Hepatocyte (in vitro differentiated cells): ENCODE data around the gene ATP8A1.

ENCODE experiments used
- CTCF ChIP-seq: fragments of 200-600 bp; sonication (generic); IDR thresholded peaks from 2 replicates; pipeline ENCODE4 v1.5.1; 2016; ENCODE audit warnings: antibody characterized with exemption, mild to moderate bottlenecking; ENCODE audit not compliant: poor library complexity
- EZH2 ChIP-seq: fragments of 200-600 bp; sonication (generic); IDR thresholded peaks from 2 replicates; pipeline ENCODE4 v1.6.1; 2016; ENCODE audit warnings: antibody characterized with exemption, mild to moderate bottlenecking, borderline replicate concordance
- EZH2phosphoT487 ChIP-seq: fragments of 200-600 bp; sonication (generic); IDR thresholded peaks from one replicate; pipeline ENCODE4 v1.6.1; 2018; ENCODE audit warnings: antibody characterized with exemption, mild to moderate bottlenecking, low read depth, moderate library complexity; ENCODE audit not compliant: unreplicated experiment, severe bottlenecking

- TF ChIP-seq CTCF = no peak
- TF ChIP-seq EZH2 = no peak
- TF ChIP-seq EZH2phosphoT487 = no peak
Measured at GRCh38 chr4:42673082-42673425, 16.1 kb upstream of the ATP8A1 start.
